Measurements from ENCODE around the gene KRT7.

Gene KRT7

DNA sequence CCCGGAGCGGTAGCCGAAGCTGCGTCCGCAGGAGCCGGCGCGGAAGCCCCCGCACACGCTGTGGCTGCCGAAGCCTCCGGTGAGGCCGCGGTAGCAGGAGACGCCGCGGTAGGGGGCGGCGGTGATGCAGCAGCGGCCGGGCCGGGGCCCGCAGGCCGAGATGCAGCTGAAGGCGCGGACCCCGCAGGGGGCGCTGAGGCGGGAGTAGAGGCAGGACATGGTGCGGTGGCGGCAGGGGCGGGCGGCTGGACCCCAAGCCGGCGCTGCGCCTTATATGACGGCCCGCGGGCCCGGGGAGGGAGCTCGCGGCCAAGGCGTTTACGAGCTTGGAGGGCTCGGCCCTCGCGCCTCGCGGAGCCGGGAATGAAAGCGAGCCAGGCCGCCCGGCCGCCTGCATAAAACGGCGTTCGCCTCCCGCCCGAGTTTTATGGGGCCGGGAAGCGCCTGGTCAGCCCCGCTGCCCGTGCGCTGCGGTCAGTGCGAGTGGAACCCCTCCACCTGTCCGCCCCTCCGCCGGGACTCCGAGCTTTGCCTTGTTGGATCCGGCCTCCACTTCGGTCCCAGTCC, 25.4 kb downstream of the KRT7 start:
- DNase-seq, result no peak

DNA sequence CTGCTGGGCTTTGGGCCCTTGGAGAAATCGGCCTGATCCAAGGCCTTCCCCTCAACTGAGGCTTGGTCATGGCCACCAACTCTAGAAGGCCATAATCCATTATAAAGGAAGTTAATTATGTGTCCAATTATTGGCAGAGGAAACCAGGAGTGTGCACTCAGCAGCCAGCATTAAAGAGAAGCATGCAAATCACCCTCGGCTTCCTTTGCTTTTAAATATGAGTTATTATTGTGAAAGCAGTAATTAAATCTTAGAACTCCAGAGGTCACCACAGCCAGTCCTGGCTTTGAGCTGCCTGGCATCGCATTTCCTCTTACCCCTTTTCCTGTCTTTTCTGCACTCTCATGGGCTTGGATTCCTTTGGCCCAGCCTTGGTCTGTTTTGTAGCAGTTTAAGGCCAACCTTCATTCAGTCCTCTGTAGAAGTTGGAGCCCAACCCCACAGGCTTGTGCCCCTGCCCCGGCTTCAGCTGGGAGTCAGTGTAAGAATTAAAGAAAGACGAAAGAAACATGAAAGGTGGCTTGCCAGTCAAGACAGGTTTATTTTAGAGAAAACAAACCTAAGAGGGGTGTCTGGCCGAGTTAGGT, 26.7 kb downstream of the KRT7 start:
- no peak for DNase-seq

DNA sequence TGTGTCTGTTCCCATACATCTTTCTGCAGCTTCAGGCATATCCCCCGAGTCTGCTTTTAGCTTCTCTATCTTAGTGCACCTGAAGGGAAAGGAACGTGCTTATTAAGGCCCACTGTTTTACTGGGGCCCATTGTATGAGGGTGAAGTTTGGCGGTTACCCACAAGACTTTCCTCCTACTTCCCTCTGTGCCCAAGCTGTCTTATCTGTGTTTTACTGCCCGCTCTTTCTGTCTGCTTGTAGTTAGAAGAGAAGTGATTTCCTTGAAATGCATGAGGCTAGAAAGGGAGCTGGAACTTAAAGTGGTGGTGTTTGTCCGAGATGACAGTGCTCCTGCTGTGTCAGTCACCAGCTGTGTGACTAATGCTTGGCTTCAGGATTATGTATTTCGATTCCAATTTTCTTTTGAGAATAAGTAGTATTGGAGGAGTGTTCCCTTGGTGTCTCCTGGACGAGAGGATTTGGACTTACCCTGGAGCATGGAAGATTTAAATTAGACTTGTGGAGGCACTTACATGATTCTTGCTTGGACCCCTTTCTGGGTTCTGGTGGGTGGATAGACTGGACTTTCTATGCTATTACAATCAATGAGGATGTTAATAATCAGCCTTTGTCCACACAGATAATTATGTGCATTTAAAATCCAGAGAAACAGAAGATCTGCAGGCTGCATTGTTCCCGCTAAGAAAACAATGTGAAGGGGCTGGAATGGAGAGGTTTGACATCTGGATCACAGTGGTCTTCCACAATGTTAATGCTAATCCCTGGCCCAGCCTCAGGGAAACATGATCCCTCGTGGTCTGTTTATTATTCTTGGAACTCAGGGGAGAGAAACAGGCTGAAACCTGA, 27.5 kb downstream of the KRT7 start:
- DNase-seq, result no peak

DNA sequence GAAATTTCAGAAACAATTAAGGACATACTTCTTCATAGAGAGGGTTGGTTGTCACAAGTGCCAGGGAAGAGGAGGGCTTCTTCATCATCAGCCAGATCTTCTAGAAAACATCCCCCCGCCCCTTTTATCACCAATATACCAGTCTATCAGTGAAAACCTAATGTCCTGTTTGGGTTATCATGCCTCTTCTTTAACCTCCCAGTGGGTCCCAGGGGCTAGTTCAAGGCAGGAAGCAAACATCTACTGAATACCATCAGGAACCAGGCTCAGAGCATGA, 28.1 kb downstream of the KRT7 start:
- DNase-seq, result no peak

DNA sequence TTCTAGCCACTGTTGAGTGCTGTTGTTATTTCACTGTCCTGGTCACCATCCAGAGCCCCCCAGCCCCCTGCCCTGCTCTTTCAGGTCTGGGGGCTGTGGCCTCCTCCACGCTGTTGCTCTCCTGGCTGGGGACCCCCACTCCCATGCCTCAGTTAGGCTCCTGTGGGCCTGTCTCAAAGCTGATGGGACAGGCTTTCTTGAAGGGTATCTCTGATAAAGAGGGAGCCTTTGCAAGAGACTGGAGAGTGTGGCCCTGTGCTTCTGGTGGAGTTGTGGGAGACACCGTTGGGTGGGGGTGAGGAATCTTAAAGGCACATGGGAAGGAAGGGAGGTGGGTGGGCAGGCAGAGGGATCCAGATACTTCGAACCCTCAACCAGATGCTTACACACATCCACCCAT, 29.2 kb downstream of the KRT7 start:
- DNase-seq, result no peak

DNA sequence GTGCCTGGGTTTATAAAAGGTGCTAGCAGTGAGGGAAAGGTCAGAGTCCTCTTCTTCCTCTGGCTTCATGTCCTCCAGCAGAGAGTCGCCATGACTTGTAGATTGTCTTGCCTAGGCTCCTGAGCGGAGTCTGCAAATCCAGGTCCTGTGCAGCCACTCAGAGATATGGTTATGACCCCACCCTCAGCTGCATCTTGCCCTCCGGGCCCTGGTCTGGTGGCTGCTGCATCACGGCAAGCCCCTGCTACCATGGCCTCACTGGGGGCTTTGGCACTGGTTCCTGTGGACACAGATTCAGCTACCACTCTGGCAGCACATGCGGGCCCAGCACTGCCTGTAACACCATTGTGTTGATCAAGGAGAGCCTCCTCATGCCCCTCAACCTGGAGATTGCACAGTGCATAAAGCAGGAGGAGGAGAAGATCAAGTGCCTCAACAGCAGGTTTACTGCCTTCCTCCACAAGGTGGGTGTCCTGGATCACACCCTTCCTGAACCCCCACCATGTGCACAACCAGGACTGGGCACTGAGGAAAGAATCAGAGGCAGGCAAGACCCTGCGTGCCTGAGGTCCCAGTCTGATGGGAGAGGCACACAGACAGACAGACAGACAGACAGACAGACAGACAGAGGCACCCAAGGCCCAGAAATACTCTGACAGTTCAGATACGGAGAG, 30.9 kb downstream of the KRT7 start:
- no peak for DNase-seq

DNA sequence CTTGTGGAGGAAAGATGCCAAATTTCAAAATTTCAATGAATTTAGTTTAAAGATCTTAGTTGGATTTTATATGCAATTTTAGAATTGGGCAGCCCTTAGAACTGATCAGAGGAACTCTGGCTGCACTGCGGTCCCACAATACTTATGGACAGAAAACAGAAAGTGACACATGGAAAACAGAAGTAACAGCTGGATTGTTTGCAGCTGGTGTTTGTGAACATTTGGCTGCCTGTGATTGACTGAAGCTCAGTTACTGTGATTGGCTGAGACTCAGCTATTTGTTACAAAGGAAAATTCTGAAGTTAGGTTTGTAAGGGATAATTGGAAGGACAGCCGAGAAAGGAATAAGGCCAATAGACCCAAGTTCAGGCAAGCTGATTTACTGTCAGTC, 31.4 kb downstream of the KRT7 start:
- DNase-seq, result no peak

DNA sequence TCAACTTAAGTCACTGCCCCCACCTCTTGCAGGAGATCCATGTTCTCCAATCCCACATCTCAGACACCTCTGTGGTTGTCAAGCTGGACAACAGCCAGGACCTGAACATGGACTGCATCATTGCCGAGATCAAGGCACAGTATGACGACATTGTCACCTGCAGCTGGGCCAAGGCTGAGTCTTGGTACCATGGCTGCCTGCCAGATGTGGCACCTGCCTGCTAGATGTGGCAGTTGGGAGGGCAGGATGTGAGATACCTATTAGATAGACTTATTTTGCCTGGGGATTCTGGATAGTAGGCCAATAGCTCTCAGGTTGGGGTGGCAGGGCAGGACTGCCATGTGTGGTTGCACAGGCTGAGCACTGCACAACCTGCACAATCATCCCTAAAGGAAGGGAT, 33.5 kb downstream of the KRT7 start:
- DNase-seq, result no peak

DNA sequence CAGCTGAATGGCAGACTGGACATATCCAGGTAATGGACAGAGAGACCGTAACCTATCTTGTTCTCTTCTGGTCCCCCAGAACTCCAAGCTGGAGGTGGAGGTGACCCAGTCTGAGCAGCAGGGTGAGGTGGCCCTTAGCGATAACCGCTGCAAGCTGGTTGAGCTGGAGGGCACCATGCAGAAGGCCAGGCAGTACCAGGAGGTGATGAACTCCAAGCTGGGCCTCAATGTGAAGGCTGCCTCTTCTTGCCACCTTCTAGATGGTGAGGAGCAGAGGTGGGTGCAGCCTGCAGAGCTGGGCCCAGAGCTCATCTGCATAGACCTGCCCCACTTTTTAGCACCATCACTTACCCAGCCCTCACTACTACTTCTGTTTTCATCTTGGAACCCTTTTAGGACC, 34.2 kb downstream of the KRT7 start:
- DNase-seq, result no peak

DNA sequence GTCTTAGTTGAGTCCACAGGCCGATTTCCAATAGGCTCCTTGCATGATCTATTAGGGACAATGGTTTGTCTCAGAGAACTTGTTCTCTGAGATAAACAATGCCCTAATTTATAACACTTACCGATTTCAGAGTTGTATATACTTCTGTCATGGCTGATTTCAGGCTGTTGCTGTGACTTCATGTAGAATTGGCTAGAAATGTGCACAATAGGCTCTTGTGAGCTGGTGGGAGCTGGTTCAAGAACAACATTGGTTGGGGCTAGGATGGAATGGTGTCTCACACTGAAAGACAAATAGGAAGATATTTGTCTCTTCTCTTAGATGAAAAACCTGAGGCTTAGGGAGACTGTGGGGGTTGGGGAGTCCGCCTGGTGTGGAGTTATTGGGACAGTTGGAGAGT, 34.7 kb downstream of the KRT7 start:
- no peak for DNase-seq

DNA sequence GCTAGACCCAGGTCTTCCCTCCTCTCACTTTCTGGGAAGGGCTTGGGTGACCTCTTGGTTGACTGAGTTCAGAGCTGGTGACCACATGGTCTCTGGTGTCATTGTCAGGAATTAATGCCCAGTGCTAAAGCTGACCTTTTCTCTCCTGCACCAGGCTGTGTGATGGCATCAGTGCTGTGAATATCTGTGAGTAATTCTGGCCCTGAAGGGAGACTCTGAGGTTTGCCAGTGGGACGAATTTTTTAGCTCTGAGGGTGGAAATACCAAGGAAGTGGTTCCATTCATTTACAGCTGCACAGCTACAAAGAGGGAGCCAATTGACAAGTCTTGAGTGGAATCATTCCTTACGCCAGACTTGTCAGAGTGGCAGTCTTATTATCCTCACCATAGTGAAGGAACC, 35.2 kb downstream of the KRT7 start:
- no peak for DNase-seq

DNA sequence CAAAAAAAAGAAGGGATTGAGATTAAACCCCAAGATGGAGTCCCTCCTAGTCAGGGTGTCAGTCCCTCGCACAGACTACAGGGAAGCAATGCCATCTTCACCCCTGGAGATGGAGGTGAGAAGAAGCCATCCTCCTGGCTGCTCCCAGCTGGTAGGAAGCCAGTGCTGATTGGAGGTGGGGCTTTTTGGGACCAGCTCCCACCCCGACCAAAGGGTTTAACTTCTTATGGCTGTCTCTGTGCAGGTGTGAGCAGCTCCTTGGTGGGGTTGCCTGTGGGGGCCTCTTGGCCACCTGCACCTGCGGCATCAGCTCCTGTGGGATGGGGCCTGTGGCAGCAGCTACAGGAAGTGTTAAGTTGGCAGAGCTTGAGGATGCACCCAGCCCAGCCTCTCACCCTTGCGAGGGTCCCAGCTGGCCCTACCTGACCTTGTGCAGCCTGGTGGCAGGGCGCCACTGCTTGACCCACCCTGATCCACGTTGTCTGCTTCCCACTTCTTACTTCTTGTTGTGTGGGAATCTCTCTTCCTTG, 37.6 kb downstream of the KRT7 start:
- DNase-seq, result no peak

DNA sequence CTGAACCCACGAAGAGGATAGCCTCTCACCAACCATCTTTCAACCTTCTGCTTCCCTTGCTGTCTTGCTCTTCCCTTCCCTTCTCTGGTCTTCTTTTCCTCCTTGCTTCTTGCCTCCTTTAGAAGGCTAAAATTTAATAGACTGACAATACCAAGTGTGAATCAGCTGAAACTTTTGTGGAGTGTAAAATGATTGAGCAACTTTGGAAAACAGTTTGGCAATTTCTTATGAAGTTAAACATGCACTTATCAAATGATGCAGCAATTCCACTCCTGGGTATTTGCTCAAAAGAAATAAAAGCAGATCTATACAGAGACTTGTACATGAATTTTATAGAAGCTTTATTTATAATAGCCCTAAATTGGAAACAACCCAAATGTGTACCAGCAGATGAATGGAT, 38.1 kb downstream of the KRT7 start:
- no peak for DNase-seq

DNA sequence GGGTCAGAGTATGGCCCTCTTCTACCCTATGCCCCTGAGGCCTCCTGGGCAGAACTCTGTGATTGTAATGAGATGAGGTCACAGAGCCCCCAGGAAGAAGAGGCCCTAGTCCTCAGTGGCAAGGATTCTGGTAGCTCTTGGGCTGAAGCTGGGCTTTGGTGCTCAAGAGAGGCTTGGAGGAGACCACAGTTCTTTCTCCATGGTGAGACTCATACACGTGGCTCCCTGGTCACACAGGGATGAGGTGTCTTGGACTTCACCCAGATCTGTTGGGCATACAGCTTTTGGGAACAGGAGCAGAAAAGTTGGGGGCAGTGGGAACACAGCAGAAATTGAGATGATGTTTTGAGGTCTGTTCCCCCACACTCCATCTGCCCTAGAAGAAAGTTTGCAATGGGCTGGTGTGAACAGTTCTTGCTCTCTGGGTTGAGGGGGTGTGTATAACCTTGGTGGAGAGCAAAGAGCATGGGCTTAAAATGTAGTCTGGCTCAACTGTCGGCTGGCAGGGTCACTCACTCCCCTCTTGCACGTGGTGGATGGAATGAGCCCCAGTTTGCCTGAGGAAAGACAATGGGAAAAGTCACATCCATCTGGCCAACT, 41.6 kb downstream of the KRT7 start, which contains the start of gene KRT86:
TSS of gene KRT86 (plus strand) at position 125 of the 600 bp plus-strand sequence. CDS start 27,272 bp downstream, outside the sequence.
- DNase-seq, result no peak

DNA sequence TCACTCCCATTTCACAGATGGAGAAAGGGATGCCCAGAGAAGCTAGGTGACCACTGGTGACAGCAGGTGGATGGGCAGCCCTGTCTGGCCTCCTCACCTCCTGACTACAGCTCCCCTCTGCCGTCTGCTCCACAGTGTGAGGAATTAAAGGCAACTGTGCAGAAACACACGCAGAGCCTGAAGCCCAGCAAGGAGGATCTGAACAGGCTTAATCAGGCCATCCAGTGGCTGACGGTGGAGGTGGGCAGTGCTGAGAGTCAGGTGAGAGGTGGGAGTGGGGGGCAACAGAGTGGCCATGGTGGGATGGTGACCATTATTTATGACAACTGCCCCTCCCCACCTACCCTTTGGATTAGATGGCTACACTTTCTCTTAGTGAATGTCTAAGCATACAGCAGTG, 42.6 kb downstream of the KRT7 start:
- no peak for DNase-seq

DNA sequence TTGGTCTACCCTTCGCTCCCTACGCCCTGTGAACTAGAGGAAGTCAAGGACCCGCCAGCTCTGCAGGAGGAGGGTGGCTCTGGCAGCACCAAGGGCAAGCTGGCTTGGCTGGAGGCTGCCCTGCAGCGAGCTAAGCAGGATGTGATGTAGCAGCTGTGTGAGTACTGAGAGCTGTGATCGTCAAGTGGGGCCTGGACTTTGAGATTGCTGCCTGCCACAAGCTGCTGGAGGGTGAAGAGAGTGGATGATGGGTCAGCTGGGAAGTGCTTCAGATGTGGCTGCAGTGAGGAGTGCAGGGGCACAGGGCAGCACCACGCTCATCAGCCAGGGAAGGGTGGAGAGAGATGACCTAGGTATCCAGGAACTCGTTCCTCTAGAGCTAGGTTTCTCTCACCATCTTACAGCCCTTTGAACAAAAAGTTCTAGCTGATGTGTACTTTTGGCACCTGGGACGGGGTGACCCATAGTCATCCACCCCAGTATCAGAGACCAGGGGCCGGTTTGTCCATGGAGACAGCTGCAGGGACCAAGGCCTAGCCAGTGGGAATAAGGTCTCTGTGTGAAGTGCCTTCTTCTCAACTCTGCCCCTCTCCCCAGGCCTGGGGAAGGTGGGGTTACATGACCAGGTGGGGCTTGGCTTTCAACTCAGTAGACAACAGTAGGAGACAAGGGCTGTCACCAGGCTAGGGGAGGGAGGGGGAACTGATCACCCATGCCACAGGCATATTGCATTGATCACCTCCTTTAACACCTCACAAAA, 44.6 kb downstream of the KRT7 start:
- no peak for DNase-seq

DNA sequence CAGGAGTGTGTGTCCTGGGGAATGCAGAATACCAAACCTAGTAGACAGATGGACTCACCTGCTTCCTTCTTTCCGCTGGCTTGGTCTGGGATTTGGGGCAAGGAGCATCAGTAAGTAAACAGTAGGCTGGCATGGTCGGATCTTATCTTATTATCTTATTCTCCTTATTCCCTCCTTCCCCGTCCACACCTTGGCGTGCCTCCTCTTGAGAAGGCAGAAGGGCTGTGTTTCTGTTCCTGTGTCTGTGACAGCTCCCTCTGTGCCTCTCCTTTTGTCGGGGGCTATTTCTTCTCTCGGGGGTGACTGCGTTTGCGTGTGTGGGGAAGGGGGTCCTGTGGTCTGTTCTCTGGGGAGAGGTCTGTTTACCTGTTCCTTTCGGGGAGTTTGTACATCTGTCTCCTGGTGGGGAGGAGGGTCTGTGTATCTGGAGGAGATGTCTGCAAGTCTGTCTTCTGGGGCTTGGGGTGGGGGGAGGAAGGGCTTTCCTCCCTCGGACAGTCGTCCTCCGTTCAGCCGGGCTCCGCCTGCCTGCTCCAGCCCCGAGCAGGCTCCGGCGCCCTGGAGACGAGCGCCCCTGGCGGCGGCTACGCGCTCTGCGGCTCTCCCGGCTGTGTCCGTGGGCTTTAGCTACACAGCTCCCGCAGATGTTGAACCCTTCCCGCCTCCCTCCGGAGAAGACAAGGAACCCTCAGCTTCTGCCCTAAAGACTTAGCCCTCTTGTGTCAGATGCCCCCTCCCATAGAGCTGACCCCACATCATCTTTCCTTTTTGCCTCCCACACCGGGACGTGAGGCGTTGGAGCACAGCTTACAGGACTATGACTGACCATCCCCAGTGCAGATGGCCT, 45.8 kb downstream of the KRT7 start:
- DNase-seq, result peak; percentile 69

DNA sequence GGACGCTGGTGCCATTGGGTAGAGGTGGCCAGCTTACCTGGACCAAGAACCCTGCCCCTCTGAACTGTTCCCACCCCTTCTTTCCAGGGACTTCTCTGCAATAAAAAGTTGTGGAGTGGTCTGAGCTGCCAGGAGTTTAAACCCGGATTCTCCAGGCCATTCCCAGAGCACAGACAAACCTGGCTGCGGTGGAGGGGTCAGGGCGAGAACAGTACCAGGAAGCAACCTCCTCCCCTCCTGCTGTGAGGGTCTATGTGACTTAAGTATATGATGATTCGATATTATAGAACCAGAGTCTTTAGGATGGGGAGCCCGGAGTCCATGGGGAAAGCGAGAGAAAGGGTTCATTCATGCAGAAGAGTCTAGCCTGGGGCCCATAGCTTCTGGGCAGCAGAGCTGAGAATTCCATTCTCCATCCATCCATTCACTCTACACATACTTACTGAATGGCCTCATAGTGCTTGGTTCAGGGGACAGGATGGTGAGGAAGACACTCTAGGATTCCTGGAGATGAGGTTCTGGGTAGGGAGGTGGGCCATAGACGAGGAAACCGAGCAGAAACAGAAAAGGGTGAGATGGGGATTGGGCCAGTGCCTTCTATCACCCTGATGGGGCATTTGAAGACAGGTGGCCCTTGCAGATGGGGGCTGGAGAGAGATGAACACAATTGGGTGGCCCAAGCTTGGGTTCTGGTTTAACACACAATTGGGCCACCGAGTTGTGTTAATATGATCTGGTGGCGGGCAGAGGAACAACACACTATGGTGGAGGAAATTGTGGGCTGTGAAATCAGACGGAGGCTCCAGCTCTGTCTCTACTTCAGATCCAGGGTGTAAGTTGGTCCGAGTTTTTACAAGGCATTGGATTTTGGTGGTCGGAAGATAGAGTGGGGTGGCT, 46.6 kb downstream of the KRT7 start:
- DNase-seq, result no peak

DNA sequence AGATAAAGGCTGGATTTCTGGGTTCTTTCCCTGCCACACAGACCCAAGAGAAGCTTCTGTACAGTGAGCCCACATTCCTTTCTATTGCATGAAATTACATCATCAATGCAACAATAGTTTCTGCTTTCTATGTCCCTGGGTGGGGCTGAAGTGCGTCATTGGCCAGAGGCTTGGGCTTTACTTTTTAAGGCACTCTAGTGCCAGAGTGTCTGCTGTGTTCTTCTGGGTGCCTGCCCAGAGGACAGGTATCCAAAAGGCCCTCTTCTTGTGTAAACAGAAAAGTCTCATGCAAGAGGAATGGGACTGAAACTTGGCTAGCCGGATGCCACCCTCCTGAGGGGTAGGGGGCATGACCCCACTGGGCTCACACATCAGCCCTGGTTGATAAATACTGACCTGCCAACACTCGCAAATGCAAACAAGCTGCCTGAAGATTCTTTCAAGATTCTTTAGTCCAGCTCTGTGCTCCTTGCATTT, 47.3 kb downstream of the KRT7 start:
- DNase-seq, result no peak

DNA sequence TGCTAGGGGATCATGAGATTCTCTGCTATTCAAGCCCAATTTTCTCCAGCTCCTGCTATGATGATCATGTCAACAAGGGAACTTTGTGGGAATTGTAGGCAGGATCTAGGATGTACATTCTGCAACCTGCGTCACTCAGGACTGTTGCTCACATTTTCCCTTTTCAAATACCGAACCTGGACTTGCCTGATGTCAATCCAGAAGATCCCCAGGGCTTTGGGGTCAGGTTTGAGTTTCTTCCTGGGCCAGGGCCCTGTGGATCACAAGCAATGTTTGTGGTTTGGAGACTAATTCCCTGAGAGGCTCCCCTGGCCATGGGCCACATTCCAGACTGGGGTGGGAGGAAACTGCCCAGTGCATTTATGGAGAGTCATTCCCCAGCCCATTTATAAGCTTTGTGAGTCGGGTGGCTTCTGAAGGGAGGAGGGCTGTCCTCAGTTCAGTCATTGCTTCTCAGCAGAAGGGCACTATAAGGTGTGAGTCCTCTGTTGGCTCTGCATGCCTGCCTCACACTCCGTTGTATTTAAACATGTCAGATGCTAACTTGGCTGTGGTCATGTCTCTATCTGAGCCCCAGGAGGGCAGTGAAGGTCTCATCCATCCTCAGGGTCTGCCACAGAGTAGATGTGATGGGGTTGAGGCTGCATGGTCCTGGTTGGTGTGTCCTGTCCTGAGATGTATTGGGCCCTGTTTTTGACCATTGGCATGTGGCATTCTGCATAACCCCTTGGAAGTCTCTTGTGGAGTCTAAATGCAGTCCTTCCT, 47.9 kb downstream of the KRT7 start:
- no peak for DNase-seq

Measured in NCI-H1436 (cell line).